Colon (tissue), 2 donors: ENCODE data around the gene GCLC.

ENCODE experiments used
- FAIRE-seq: peaks from 2 replicates; lab custom pipeline; 2012; peaks lifted over from hg19 to GRCh38; lab: Jason Lieb, UNC
- donor health status: control.
- donor health status: control.

GCLC gene

DNA sequence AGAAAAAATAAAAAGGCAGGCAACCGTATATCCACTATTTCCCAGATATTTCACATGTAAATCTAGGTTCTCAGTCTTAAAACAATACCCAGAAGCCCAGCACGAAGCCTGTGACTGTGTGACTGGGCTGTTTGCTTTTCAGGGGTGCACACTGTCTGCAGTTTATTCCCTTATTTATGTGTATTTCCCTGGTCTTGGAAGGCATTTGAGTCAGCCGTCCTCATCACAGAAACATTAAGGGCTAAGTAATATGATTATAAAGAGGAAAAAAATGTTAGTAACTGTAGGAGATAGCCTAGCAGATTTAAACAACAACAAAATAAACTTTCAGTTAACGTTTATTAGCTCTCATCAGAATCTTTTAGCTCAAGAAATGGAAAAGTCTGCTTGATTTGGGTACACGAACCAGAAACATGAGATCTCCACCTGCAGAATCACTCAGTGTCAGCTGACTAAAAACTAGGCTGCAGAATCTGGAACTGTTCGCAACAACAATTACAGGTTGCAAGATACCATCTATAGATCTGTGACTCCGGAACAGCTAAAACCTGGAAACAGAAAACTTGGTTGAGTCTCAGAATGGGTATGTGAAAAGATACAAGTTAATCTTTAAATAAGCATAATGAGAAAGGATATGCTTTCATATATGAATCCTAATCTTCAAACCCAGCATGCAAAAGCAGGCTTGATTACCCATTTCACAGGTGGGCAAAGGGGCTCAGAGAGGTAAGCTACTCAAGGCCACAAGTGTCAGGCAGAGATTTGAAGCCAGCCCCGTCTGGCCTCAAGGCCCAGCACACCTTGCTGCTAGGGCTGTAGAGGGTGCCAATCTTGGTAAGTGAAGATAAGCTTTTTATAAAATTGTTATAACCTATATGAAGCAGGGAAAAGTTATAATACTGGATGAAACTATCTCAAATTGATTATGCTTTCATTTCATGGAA lies 21.1 kb downstream of the GCLC start:
- no peak for FAIRE-seq

GRCh38 chr6:53520320-53520928 lies 24.5 kb downstream of the GCLC start:
- FAIRE-seq, result no peak

GRCh38 chr6:53518862-53519261 lies 26.0 kb downstream of the GCLC start:
- FAIRE-seq, result no peak

- FAIRE-seq, result no peak
Measured at GRCh38 chr6:53517021-53517420, 27.9 kb downstream of the GCLC start.

DNA sequence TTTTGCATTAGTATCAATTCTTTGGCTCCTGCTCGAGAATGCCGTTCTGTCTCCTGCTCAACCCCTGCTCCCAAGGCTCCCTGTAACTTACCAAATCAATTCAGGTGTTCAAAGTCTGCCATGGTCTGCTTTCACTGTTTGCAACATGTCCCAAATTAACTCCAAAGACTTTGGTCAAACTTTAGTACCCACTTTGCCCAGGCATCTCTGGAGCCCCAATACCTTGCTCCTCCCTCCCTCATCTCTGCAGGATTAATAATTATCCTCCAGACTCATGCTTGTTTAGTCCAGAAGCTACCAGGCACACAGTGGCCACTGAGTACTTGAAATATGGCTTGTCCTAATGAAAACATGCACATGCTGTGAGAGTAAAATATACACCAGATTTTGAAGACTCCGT lies 30.2 kb downstream of the GCLC start:
- FAIRE-seq, result no peak

GRCh38 chr6:53513519-53513966 lies 31.4 kb downstream of the GCLC start:
- peak; percentile 58 for FAIRE-seq

- no peak for FAIRE-seq
Measured at GRCh38 chr6:53513056-53513455, 31.8 kb downstream of the GCLC start.

- FAIRE-seq, result no peak
Measured at GRCh38 chr6:53512626-53513025, 32.3 kb downstream of the GCLC start.

GRCh38 chr6:53510746-53511145 lies 34.2 kb downstream of the GCLC start:
- no peak for FAIRE-seq

DNA sequence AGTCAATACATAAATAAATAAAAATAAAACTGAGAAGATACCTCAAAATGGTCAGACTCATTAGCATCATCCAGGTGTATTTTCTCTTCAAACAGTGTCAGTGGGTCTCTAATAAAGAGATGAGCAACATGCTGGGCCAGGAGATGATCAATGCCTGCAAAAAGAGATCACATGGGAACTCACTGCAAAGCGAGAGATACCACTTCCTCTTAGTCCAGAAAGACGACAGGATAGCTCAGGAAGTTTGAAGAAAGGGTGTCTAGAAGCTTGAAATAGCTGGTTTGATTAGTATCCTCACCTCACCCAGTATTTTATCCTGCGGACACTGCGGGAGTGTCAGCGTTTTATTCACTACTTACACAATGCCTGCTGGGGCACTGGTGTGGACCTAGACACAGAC lies 38.0 kb downstream of the GCLC start:
- no peak for FAIRE-seq

DNA sequence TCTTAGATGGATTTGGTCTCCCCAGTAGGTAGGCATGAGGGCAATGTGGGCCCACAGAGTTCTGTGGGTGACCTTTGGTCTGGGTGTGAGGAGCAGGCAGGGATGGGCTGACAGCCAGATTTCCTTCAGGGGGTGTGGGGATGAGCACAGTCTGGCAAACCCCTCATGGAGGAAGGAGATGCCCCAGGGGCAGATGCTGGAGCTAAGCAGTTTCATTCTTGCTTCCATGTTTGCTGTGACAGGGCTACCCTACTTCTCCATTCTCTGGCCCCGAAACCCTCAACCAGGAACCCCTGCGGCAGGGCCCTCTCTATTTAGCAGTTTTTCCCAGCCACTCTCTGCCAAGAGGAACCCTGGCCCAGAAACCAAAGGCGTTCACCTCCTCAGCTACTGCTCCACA lies 40.4 kb downstream of the GCLC start:
- no peak for FAIRE-seq

DNA sequence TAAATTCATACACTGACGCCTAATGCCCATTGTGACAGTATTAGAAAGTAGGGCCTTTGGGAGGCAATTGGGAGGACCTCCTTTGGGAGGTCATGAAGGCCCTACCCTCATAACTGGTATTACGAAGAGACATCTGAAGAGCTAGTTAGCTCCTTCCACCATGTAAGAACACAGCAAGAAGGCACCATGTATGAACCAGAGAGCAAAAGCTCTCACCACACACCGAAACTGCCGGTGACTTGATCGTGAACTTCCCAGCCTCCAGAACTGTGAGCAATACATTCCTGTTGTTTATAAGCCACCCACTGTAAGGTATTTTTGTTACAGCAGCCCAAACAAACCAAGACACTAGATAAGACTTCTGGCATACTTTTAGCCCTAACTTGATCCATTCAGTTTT lies 41.8 kb downstream of the GCLC start:
- FAIRE-seq, result no peak

- no peak for FAIRE-seq
Measured at GRCh38 chr6:53501432-53501831, 43.5 kb downstream of the GCLC start.

GRCh38 chr6:53500095-53500494 lies 44.8 kb downstream of the GCLC start:
- no peak for FAIRE-seq

GRCh38 chr6:53499094-53499493 lies 45.8 kb downstream of the GCLC start:
- FAIRE-seq, result no peak

- FAIRE-seq, result no peak
Measured at GRCh38 chr6:53498649-53499048, 46.3 kb downstream of the GCLC start.

- FAIRE-seq, result no peak
Measured at GRCh38 chr6:53497905-53498304, 47.0 kb downstream of the GCLC start.

- no peak for FAIRE-seq
Measured at GRCh38 chr6:53496797-53497375, 48.0 kb downstream of the GCLC start.

GRCh38 chr6:53495506-53496499 lies 49.1 kb downstream of the GCLC start:
- FAIRE-seq, result no peak

DNA sequence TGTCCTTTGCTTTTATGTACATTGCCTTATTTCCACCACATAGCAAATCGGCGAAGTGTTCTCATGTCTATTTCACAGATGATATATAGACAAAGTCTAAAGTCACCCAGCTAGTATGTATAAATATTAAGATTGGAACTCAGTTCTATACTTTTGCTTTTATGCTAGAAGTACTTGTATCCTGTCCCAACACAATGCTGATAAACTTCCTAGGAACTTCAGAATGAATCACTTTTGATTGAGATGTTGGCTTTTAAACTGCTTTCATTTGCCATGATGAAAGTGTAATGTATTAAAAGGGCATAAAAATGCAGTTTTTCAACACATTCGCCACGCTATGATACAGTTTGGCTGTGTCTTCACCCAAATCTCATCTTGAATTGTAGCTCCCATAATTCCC lies 50.8 kb downstream of the GCLC start:
- FAIRE-seq, result no peak

- FAIRE-seq, result no peak
Measured at GRCh38 chr6:53493635-53494025, 51.3 kb downstream of the GCLC start.
